Stimulated activated CD8-positive, alpha-beta memory T cell treated with anti-CD3 and anti-CD28 coated beads, Interleukin-7, amount 100 ng/mL, for 48 hours (primary cell): ENCODE results near the gene GPR65.
A peak's percentile ranks its signal among the peaks of the same experiment; 100 is the strongest.

Experiments
- DNase-seq, 2 donors: peaks; one replicate each; pipeline ENCODE4 v3.0.0-alpha.2; 2020; ENCODE audit warnings: low read depth in 1 of 2; ENCODE audit errors: extremely low read depth in 1 of 2

The GPR65 gene, protein sequence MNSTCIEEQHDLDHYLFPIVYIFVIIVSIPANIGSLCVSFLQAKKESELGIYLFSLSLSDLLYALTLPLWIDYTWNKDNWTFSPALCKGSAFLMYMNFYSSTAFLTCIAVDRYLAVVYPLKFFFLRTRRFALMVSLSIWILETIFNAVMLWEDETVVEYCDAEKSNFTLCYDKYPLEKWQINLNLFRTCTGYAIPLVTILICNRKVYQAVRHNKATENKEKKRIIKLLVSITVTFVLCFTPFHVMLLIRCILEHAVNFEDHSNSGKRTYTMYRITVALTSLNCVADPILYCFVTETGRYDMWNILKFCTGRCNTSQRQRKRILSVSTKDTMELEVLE

DNA sequence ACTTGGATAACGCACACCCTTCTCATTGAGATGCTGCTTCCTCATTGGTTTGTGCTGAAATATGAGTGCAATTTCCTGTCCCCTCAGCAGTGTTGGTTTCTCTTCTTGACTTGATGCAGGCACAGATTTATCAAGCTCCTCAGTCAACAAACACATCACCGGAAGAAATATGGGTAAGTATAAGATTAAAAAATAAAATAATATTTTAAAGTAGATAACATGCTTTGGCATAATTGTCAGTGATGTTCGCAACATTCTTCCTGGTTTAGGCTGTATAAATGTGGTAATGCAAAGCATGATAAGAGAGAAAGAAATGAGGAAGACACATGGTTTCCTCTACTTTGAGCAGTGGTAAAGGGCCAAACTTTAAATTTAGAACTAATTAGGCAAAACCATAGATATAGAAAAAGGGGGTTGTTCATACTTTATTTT lies at the start of gene GPR65:
Gene GPR65 (plus strand): TSS at position 86 of the 432 bp plus-strand sequence. CDS start 5,713 bp downstream, outside the sequence.
- DNase-seq, result no peak

DNA sequence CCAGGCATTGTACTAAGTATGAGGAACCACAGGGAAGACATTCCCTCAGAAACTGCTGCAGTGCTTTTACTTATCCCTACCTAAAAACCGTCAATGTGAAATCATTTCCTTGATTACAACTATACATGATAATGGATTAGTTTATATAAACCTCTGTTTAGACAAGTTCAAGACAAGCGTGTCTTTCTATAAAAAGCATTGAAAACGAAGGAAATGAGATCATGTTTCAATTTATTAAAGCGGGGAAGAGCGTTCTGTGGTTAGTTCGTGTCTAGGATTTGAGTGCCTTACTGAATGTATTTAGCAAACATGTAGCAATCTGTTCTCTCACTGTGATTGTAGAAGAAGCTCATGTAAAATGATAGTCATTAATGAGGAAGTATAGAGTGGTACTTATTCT lies 49.4 kb upstream of the GPR65 start:
- no peak for DNase-seq

DNA sequence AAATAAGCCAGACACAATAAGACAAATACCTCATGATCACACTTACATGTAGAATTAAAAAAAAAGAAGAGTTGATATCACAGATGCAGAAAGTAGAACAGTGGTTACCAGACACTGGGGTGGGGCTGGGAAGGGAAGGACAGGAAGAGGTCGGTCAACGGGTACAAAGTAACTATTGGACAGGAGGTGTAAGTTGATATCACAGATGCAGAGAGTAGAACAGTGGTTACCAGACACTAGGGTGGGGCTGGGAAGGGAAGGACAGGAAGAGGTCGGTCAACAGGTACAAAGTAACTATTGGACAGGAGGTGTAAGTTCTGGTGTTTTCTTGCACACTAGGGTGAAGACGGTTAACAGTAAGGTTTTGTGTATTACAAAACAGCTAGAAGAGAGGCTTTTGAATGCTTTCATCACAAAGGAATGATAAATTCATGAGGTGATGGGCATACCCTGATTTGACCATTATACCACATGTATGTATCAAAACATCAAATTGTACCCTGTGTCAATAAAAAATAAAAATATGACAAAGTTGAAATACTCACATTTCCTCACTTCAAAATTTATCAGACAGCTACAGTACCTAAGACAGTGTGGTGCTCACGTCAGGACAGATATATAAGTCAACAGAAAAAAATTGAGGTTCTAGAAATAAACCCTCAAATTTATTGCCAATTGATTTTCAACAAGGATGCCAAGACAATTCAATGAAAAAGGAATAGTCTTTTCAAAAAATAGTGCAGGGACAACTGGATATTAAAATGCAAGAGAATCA lies 44.7 kb upstream of the GPR65 start:
- no peak for DNase-seq

DNA sequence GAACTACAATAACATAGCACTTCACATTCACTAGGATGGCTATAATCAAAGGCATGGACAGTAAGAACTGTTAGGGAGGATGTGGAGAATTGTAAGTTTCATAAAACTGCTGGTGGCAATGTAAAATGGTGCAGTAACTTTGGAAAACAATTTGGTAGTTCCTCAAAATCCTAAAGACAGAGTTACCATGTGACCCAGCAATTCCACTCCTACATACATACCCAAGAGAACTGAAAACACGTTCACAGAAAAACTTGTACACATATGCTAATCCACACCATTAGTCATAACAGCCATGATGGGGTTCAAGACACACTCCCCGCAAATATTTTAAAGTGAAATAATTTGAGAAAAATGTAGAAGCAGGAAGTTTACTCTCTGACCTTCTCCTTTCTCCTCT lies 43.7 kb upstream of the GPR65 start:
- no peak for DNase-seq

DNA sequence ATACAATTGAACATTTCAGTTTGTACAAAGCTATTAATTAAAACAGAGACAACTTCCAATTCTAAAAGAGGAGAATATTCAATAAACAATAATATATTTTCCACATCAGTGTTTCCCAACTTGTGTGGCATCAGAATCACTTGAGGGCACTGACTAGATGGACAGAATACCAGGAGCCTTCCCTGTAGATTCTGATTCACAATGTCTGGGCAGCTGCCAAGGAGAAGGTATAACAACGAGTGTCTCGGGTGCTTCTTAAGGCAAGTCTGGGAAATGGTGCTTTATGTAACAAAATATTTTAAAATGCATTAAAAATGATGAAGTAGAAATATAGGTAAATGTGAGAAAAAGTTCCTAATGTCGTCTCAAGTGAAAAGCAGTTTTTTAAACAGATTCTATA lies 38.1 kb upstream of the GPR65 start:
- no peak for DNase-seq

DNA sequence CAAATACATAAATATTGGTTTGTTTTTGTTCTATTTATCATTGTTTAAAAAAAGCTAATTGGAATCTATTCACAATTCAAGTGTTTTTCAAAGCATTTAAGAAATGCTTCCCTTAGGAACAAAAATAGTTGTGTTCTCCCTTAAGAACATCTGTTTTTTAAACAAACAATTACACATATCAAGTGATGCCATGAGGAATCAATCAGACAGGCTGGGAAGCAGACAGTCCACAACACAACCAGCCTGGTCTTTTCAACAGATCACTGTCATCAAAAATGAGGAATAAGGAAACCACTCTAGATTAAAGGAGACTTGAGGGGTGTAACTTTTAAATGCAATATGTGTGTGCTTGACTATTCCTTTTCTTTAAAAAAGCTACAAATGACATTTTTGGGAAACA lies 37.4 kb upstream of the GPR65 start:
- DNase-seq, result no peak

DNA sequence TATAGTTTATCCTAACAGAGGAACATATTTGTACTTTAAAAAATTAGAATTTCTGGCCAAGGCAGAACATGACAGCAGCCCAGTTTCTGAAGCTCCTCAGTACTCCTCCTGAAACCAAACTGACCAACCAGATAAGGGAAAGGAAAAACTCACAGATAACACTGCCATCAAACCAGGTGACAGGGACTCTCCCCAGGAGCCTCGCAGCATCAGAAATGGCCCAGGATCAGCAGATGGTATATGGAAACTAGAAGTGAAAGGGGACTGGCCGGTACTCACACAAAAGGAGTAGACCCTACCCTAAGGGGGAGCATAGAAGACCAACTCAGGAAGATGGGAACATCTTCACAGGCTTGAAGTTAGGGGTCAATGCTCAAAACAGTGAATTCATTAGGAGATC lies 33.9 kb upstream of the GPR65 start:
- no peak for DNase-seq

DNA sequence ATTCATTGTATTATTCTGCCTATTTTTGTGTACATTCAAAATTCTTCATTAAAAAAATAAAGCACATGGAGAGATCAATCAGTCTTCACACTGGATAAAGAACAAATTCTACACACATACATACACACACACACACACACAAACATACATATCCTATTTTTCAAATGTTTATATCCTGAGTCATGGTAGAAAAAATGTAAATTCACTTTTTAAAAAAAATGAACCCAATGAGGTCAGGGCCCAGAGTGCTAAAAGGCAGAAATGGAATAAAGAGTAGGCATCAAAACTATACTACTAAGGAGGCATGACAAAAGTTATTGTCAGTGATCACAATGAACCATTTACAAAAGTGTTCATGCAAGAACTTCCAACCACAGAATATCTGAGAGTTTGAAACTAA lies 29.3 kb upstream of the GPR65 start:
- no peak for DNase-seq

DNA sequence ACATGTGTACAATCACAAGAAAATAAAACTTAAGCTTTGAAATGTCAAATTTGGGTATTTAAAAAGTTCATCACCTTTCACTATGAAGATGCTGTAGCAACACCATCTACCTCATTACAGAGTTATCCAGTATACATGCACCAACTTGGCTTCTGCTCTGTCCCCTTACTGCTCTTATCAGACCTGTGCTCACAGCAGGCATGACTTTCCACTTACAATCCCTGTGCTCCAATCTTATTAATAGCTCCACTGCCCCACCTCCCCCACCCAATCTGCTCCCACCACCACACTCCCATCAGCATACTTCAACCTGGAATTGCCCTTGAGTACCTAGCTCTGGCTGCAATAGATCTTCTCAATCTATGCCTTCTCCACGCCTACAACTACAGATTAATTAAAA lies 25.2 kb upstream of the GPR65 start:
- DNase-seq, result no peak

DNA sequence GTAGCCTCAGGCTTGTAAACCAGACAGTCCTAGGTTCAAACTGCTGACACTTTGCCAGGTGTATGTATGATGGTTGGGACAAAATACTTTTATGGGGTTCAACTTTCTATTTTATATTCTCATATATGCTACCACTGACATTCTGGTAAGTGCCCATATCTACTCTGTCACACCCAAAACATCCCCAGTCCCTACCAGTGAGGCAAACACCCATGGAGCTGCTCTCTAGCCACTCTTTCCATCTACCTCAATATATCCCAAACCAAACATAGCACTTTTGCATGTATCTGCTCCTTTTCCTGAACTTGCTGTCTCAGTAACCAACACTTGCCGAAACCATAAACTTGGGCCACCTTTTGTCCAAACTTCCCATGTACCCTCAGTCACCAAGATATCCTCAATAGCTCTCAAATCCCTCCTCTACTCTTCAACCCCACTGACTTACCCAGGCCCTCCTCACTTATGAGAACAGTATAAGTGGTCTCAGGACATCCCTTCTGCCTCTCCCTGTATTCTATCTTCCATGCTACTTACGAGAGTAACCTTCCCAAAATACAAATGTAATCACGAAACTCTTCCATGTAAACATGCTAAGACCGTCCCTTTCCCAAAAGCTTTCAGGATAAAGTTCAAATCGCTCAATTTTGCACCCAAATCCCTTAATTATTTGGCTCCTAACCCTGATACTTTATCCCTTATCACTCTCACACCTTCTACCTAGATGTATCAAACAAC lies 15.5 kb upstream of the GPR65 start:
- no peak for DNase-seq

DNA sequence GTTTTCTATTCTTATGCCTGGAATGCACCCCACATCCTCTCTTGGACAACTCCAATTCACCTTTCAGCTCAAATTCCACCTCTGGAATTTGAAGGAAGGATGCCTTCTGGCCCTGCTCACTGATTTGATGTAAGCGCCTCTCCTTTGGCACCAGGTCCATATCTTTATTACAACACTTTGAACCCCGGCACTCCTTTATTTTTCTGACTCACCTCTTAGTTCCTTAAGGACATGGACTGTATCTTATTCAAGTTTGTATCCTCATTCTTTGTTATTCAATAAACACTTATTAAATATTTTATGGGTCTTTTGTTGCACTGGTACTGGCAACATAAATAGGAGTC lies 15.0 kb upstream of the GPR65 start:
- no peak for DNase-seq

DNA sequence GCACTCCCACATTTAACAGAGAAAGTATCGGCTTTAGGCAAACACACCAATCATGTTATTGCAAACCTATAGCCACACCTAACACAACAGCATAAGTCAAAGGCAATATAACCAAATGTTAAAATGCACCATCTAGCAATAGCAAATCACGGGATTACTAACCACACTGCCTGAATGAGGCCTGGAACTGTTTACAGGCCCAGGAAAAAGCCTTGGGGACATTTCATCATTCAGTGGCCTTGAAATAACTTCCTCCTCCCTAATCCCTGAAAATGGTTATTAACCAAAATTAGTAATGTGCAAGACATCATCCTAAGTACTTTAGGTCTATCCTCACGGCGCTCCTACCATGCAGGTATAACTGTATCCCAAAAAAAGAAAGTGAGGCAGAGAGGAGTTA lies 14.3 kb upstream of the GPR65 start:
- no peak for DNase-seq

DNA sequence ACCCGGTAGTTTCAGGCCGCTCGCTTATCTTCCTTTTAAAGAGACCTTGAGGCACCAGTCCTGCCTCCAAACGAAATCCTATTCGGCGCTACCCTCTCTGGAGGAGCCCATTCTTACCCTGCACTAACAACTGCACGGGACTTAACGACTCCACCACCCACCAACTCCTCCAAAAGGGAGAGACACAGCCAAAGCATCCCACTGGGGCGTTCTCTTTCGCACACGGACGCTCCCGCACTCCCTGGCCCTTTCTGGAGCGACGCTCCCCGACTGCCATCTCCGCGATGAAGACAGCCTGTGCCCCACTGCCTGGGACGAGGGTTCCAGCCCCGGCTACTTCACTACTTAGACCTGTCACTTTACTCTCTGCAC lies 12.6 kb upstream of the GPR65 start:
- no peak for DNase-seq

DNA sequence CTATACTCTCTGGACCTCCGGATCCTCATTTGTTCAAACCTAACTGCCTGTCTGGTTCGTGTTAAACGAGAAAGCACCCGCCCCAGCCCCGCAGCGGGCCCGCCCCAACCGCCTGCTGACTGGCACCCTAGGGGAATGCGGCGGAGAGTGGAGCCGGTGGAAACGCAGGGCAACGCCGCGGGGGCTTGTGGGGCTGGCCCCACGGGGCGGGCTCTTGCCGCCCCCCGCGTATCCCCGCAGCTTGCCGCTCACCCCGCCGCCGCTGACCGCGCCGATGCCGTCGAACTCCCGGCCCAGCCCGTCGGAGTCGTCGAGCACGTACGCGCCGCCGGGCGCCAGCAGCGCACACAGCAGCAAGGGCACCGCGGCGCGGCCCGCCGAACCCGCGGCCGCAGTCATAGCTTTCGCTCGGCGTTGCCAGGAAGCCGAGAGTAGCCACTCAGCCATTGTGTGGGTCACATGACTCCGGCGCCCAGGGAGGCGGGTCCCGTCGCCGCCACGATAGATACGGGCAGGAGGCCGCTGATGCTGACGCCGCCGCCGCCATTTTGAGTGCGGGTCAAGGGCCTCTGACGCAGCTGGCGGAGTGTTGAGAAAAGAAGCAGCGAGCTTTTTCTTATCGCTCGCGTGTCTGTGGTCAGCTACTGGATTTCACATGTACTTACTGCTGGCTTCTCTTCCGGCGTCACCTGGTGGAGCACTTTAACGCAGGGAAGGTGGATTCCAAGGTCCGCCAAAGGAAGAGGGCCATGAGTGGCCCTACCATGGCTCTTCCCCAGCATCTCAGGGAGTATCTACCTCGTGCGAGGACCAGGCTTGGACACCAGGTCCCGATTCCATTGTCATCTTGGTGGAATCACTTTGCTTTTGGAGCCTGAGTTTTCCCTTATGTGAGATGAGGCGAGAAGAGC lies 12.0 kb upstream of the GPR65 start, which contains the start of gene GALC:
Gene GALC (minus strand): TSS at position 465 of the 911 bp plus-strand sequence. CDS start 18 bp downstream, at position 447.
- DNase-seq, result peak; percentile 92 to 94

DNA sequence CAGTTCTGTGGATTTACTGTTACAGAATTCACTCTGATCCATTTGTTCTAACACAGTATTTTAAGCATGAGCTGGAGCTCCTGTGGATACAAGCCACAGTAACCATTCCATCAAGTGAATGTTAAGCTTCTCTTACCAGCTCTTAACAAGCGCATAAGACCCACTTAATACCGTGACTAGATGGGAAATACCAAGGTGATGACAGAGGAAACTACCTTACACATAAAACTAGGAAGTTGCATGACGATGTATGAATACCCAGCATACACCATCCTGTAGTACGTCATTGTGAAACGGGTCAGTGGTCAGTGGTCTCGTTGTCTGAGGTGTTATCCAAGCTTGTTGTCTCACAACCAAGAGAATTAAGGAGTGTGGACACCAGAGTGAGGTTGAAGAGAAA lies 10.0 kb upstream of the GPR65 start:
- DNase-seq, result peak in 1 of 2 donors; percentile 54

DNA sequence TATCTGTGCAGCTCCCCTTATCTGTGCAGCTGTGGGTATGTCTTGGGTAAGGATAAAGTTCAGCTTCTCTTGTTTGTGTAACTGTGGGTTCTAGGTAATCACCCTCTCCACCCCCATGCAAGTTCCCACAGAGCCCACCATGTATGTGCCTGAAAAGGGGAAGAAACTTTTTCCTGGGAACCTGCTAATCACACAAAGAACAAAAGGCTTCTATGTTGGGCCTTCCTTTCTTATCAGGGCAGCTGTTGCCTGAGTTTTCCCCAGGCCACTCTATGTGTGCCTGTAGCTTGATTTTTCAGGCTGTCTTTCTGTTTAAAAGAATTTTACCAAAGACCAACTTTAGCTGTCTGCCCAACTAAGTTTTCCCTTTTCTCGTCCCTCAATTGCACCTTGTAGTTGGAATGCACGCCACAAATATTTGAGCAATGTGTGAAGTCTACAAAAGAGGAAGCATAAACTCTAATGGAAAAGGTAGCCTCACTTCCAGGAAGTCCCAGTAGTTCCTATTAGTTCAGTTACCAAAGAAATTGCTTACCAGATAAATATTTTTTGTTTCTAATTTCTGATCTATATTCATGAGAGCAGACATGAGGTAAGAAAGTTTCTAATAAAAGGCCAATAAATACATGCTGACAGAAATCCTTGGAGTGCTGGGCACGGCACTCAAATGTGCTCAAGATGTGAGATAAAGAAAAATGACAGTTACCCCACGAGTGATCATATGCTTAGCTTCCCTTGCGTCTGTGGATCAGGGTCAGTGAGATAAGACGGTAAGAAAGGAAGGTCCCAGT lies 9.2 kb upstream of the GPR65 start:
- no peak for DNase-seq

DNA sequence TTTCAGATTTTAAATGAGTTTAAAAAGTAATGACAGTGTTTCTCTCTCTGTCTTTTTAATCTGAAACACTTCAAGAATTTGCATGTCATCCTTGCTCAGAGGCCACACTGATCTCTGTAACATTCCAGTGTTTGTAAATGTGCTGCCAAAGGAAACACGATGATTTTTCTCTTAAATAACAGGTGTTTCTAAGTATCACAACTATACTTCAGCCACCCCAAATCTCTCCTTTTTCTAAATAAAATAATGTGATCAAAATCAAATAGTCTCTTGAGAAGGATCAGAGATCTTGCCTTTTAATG lies 8.7 kb upstream of the GPR65 start:
- DNase-seq, result no peak

DNA sequence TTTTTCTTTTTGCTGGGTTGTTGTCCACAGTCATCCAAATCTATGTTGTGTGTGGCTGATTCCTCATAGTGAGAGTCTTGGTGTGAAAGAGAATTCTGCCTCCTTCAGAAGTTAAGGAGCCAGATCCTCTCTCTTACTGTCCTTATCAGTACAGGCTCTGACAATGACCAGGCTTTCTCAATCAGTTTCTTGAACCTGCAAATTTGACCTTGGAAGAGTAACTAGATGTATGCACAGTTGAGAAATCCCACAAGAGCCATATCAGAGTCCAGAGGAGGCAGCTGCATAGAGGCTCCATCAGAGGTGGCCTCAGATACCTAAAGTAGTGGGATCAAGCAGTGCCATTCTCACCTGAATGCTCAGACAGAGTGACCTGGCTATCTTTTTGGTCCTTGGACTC lies 6.5 kb upstream of the GPR65 start:
- no peak for DNase-seq

DNA sequence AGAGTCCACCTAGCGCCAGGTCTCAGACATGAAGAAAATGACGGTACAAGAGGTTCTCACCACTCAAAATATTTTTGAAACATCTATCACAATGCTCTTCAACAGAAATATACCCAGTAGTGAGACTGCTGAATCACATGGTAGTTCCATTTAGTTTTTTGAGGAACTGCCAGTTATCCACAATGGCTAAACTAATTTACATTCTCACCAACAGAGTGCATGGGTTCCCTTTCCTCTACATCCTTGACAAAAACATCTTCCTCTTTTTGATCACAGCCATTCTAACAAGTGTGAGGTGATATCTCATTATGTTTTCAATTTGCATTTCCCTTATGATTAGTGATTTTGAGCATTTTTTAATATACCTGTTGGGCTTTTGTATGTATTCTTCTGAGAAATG lies 5.7 kb upstream of the GPR65 start:
- no peak for DNase-seq

DNA sequence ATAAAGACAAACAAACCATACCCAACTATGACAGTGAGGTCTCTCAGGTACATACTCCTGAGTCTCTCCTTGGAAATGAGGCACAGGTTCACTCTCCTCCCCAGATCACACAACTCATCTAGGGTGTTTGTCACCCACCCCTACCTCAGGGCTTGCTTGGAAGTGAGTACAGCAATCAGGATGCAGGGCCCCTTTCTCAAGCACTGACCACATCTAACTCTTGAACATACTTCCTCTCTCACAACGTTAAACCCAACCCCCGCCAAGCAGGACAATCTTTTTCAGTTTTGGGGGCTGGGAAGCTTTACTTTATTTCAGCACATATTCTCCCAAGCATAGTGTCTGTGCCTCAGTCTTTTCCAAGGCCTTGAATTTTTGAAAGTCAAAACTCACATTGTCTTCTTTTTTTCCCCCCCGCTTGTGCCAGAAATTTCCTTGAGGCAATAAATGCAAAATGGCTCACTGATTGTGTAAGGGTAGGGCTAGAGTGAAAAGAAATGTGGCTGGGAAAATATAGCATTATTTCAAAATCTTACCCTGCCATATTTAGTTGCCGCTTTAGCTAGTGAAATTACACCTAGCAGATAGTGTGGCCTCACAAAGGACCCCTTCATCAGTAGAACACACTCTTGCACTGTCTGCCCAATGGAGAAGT lies 2.4 kb upstream of the GPR65 start:
- DNase-seq, result no peak
